CD4-positive, alpha-beta T cell treated with Interleukin-6 for 4 hours (primary cell): ENCODE data around the gene TMEM53.

Source experiments
- DNase-seq: peaks from one replicate; pipeline ENCODE4 v3.0.0-alpha.2; 2020; ENCODE audit warnings: mixed read lengths

The TMEM53 gene

DNA sequence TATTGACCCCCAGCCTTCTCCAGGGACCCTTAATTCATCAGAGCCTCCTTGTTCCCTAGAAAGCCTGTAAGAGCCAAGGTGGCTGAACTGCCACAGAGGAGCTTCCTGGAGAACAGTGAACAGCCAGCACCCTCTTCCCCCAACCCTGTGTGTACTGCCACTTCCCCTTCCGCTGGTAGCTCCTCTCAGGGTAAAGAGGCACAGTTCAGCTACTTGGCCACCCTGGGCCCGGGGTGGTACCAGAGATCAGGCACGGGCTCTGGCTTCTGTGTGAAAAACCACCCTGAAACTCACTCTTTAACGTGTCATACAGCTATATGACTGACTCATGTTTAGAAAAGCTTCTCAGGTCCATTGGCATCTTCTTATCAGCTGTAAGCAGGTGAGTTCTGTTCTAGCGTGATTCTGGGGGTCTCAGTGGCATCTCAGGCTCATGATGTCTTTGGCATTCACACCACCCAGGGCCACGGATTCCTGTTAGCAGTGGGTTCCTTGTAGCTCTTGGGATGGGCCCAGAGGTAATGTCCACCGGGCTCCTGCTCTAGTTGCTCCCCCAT, 22.6 kb upstream of the TMEM53 start:
- DNase-seq: peak; percentile 64

DNA sequence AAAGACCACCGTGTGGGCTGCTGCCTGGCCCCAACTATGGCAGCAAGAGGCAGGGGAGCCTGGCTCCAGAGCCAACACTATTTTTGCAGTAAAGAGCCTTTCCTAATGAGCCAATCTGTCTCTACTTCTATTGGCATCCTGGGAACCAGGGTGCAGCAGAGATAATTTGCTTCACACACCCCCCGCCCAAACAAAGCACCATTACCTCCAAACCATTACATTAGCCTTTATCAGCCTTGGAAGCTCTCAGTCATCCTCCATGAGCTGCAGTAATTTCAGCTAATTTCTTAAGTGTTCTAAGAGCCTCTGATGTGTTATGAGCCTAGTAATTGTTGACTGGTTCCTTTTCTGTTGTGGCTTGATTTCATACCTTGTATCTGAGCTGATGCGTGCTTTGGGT, 21.8 kb upstream of the TMEM53 start:
- no peak for DNase-seq

DNA sequence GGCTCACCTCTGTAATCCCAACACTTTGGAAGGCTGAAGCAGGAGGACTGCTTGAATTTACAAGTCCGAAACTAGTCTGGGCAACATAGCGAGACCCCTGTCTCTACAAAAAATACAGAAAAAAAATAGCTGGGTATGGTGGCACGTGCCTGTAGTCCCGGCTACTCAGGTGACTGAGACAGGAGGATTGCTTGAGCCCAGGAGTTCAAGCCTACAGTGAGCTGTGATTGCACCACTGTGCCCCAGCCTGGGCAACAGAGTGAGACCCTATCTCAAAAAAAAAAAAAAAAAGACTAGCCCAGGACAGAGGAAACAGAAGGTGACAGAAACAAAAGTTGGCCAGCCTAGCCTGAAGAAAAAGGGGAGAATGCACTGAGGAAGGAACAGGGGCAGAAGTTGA, 21.4 kb upstream of the TMEM53 start:
- DNase-seq: no peak

- no peak for DNase-seq
Measured at GRCh38 chr1:44694863-44695478, 20.7 kb upstream of the TMEM53 start.

GRCh38 chr1:44693900-44694299, 19.6 kb upstream of the TMEM53 start:
- DNase-seq: no peak

DNA sequence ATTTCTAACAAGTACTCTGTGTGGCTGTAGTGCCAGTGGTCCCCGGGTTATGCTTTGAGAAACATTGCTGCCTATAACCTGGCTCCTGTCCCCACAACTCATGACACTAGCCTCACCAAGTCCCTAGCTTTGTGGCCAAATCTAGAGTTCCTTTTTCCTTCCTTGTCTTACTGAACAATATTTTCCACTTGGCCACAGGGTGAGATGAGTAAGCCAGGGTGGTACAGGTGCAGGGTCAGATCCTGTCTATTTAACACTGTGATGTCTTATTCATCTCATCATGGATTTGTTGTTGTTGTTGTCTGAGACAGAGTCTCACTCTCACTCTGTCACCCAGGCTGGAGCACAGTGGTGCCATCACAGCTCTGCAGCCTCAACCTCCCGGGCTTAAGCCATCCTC, 18.9 kb upstream of the TMEM53 start:
- no peak for DNase-seq

DNA sequence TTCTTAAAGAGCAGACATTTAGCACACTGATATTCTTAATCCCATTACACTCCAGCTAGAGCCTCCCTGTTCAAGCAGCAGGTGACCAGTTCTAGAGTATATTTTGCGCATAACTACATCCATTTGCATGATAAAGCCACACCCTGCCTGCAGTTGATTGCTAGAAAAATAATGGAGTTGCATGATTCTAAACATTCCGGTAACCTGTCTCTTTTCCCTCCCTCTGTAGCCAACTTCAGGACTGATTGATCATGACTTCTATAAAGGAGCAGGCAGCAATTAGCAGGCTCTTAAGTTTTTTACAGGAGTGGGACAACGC, 15.1 kb upstream of the TMEM53 start:
- DNase-seq: no peak

GRCh38 chr1:44688760-44689446, 14.6 kb upstream of the TMEM53 start:
- no peak for DNase-seq

- no peak for DNase-seq
Measured at GRCh38 chr1:44685881-44686280, 11.6 kb upstream of the TMEM53 start.

DNA sequence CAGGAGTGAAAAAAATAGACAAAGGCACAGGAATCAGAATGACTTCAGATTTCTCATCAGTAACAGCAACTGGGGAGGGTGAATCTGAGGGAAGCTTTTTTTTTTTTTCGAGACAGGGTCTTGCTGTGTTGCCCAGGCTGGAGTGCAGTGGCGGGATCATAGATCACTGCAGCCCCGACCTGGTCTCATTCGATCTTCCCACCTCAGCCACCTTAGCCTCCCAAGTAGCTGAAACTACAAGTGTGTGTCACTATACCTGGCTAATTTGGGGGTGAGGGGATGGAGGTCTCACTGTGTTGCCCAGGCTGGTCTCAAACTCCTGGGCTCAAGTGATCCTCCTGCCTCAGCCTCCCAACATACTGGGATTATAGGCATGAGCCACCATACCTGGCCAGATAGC, 10.9 kb upstream of the TMEM53 start:
- DNase-seq: no peak

GRCh38 chr1:44684525-44684924, 10.2 kb upstream of the TMEM53 start:
- DNase-seq: no peak

DNA sequence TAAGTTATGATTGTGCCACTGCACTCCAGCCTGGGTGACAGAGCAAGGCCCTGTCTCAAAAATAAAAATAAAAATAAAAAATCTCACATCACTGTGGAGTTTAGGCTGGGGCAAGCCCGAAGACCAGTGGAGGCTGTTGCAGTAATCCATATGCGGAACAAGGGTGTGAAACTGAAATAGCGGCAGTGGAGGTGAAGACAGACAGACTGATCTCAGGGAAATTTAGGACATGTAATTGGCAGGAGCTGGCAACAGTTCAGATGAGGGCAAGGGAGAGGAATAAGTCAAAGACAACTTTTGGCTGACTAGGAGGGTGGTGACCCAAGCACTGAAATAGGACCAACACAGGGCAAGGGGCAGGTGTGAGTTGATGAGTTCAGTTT, 8.6 kb upstream of the TMEM53 start:
- no peak for DNase-seq

GRCh38 chr1:44681905-44682882, 7.9 kb upstream of the TMEM53 start:
- DNase-seq: no peak

- DNase-seq: no peak
Measured at GRCh38 chr1:44679468-44679867, 5.2 kb upstream of the TMEM53 start.

DNA sequence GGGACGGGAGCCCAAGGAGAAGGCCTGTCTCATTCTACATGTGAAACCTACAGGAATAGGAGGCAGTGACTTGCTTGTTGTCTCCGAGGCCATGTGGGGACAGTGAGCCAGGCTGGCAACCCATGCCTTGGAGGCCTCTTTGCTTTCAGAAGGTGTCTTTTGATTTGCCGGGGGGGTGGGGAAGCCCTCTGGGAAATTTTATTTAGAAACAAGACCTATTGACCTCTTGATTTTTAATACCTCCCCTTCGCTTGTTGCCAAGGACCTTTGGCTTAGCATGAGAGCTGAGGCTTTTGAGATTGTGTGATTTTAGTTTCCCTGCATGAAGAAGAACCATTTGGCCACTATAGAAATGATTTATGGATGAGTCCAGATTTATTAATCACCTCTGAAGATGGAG, 4.3 kb upstream of the TMEM53 start:
- no peak for DNase-seq

- DNase-seq: no peak
Measured at GRCh38 chr1:44678120-44678519, 3.8 kb upstream of the TMEM53 start.

- no peak for DNase-seq
Measured at GRCh38 chr1:44677201-44677766, 3.0 kb upstream of the TMEM53 start.

DNA sequence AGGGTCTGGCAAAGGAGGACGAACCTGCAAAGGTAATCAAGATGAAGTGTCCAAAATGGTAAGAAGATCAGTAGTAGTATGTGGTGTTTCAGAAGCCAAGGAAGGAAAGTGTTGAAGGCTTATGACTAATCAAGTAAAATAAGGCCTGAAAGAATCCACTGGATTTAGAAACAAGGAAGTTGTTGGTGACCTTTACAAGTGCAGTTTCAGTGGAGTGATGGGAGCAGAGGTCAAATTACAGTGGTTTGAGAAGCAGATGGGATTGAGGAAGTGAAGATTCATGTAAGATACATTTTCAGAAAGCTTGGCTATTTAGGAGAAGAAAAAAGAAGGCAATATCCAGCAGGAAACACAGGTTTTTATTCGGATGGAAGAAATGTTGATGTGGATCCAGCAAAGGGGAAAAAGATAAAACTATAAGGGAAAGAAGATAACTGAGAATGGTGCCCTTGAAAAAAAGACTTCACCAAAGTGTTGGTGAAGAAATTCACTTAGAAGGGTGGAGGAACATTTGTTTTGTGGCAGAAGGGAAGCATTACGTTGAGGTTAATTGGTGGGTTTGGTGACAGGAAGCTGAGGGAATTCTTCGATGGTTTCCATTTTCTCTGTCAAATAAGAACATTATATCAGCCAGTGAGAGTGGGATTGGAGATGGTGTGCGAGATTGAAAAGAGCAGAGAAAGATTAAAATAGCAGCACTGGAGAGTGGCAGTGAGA, 2.4 kb upstream of the TMEM53 start:
- DNase-seq: no peak

DNA sequence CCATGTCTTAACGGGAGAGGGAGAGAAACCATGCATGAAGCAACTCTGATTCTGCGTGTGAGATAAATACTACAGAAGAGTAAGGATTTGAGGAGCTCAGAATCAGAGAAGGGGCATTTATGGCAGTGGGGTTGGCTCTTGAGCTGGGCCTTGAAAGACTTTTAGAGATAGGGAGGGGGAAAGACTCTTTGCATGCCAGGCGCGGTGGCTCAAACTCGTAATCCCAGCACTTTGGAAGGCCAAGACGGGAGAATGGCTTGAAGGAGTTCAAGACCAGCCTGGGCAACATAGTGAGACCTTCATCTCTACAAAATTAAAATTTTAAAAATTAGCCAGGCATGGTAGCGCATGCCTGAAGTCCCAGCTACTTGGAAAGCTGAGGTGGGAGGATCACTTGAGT, 905 bp upstream of the TMEM53 start:
- no peak for DNase-seq

DNA sequence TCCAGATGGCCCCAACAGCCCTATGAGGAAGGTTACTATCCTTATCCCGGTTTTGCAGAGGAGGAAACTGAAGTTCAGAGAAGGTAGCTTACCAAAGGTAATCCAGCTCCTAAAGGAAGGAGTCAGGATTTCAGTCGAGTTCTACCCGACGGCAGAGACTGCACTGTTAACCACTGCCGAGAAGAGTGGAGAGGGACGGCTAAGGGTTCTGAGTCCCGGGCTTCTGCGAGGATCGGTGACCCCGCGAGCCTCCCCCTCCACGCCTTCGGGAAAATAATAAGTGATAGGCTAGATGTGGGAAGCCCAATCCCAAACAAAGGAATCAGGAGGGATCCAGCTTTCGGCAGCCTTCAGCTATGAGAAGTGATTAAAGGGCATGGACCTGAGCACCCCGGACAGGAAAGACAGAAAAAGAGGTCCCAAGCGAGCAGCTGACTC, 587 bp downstream of the TMEM53 start:
- DNase-seq: no peak

DNA sequence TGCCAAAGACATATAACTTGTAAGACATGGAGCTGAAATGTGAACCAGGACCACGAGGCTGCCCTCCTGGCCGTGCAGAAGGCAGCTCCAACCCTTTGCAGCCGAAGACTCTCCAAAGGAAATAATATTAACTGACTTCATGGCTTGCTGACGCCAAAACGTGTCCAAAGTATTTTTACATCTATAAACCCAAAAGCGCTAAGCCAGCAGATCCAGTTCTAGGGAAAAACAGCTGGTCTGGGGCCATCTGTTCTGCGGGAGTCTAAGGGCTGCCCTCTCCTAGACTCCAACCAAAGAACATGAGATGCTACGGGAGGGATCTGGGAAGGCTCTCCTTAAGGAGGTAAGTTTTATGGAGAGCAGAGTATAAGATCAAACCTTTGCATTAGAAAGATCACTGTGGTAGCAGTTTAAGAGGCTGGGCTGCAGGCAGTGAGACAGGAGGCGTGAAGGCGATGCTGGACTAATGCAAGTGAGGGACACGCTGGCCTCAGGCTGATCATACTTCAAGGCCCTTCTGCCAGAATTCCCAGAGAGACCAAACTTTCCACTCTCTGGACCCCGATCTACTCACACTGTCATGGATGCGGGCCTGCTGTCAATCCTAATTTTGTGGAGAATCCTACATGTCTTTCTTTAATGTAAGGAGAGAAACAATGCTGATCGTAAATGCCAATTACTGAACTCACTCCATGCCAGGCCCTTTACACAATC, 1.2 kb downstream of the TMEM53 start:
- DNase-seq: no peak
